Endothelial cell of umbilical vein (primary cell): Measurements from ENCODE around the gene DYNC1LI1. TPM values are rescaled to one million over a fixed set of nuclear protein-coding genes. Genes with fewer than 3 reads are reported as not detected.

Experiments
- Bru-seq: library from RNA; stranded (reverse); fragments of 400-500 nt; gene quantifications from one replicate; lab custom pipeline; 2021; lab: Mats Ljungman, UMichigan
- BruChase-seq, 2 experiments: library from RNA; stranded (reverse); fragments of 400-500 nt; gene quantifications; one replicate each; lab custom pipeline; 2021; lab: Mats Ljungman, UMichigan
- BruUV-seq: library from RNA; stranded (reverse); fragments of 400-500 nt; replicated peaks from 2 replicates; lab custom pipeline; 2021; lab: Mats Ljungman, UMichigan
- CTCF ChIA-PET: fragments of 300-600, 350-600 bp; sonication (Branson Sonifier 250); formaldehyde crosslinking; loops from one replicate; lab custom pipeline; 2021; ENCODE audit warnings: antibody characterized with exemption, inconsistent platforms; lab: Charles Lee
- POLR2A ChIA-PET: fragments of 300-600, 350-600 bp; sonication (Branson Sonifier 250); formaldehyde crosslinking; loops from one replicate; lab custom pipeline; 2021; ENCODE audit warnings: antibody characterized with exemption, inconsistent platforms; lab: Charles Lee
- DNase-seq: peaks from one replicate; pipeline ENCODE4 v3.0.0-alpha.2; 2011; ENCODE audit warnings: low read depth, low spot score
- FAIRE-seq: peaks from 2 replicates; lab custom pipeline; 2011; peaks lifted over from hg19 to GRCh38; lab: Jason Lieb, UNC
- H2AFZ ChIP-seq: 2 replicates; pipeline ENCODE4 v1.6.0; 2012; ENCODE audit warnings: low read depth, low read length, control low read depth, inconsistent platforms
- H3K27ac ChIP-seq: 2 replicates; pipeline ENCODE4 v1.5.1; 2011; ENCODE audit warnings: low read depth, mild to moderate bottlenecking, control low read depth, low read length, moderate library complexity; ENCODE audit not compliant: insufficient read depth
- H3K27me3 ChIP-seq, 2 experiments: 2 replicates each; pipeline versions ENCODE4 v1.6.0 to v1.6.1; 2011; ENCODE audit warnings: low read length in 2 of 2, mixed read lengths in 1 of 2; ENCODE audit not compliant: control insufficient read depth in 2 of 2, insufficient read depth in 2 of 2
- H3K36me3 ChIP-seq, 2 experiments: 2 replicates in 1 of 2; 3 replicates in 1 of 2; pipeline ENCODE4 v1.5.1; 2011; ENCODE audit warnings: low read length in 2 of 2, mild to moderate bottlenecking in 1 of 2, moderate library complexity in 1 of 2; ENCODE audit not compliant: control insufficient read depth in 2 of 2, insufficient read depth in 2 of 2; ENCODE audit errors: extremely low read depth in 1 of 2
- H3K4me1 ChIP-seq: 3 replicates; pipeline ENCODE4 v1.5.1; 2011; ENCODE audit warnings: mild to moderate bottlenecking, low read length; ENCODE audit not compliant: control insufficient read depth, insufficient read depth; ENCODE audit errors: extremely low read depth
- H3K4me2 ChIP-seq: 2 replicates; pipeline ENCODE4 v1.6.1; 2011; ENCODE audit warnings: low read length, control low read depth, mixed read lengths; ENCODE audit not compliant: insufficient read depth
- H3K4me3 ChIP-seq, 3 experiments: fragments of 200-600 bp in 1 of 3; sonication (generic), shearing (Covaris generic) in 1 of 3; replicated peaks in 1 of 3; 2 replicates each; pipeline ENCODE4 v1.5.1; 2011 to 2016; ENCODE audit warnings: control low read depth in 3 of 3, low read length in 3 of 3, mild to moderate bottlenecking in 2 of 3, inconsistent platforms in 1 of 3, low read depth in 1 of 3, moderate library complexity in 1 of 3; ENCODE audit not compliant: insufficient read depth in 1 of 3
- H3K79me2 ChIP-seq: 2 replicates; pipeline ENCODE4 v1.6.0; 2012; ENCODE audit warnings: low read length, inconsistent platforms; ENCODE audit not compliant: control insufficient read depth, insufficient read depth
- H3K9ac ChIP-seq: replicated peaks from 2 replicates; pipeline ENCODE3; 2011; ENCODE audit warnings: low read length, control low read depth; ENCODE audit not compliant: insufficient read depth; ENCODE audit errors: extremely low read depth
- H3K9me1 ChIP-seq: replicated peaks from 3 replicates; pipeline ENCODE4 v1.6.0; 2011; ENCODE audit warnings: mild to moderate bottlenecking, low read length; ENCODE audit not compliant: control insufficient read depth, insufficient read depth; ENCODE audit errors: extremely low read depth
- H3K9me3 ChIP-seq: replicated peaks from 2 replicates; pipeline ENCODE4 v1.5.1; 2012; ENCODE audit warnings: low read length, inconsistent platforms; ENCODE audit not compliant: control insufficient read depth, insufficient read depth
- H4K20me1 ChIP-seq: replicated peaks from 2 replicates; pipeline ENCODE3; 2011; ENCODE audit warnings: mild to moderate bottlenecking, low read length; ENCODE audit not compliant: control insufficient read depth, insufficient read depth; ENCODE audit errors: extremely low read depth
- FOS ChIP-seq: IDR thresholded peaks from 2 replicates; pipeline ENCODE4 v1.6.1; 2011; ENCODE audit warnings: mild to moderate bottlenecking, low read length, moderate library complexity, borderline replicate concordance; ENCODE audit not compliant: insufficient read depth
- JUN ChIP-seq: IDR thresholded peaks from 2 replicates; pipeline ENCODE4 v1.6.1; 2011; ENCODE audit warnings: borderline replicate concordance, low read depth; ENCODE audit not compliant: insufficient read length, insufficient read depth
- POLR2A ChIP-seq: IDR thresholded peaks from 2 replicates; pipeline ENCODE4 v1.6.1; 2012; ENCODE audit warnings: low read depth, mild to moderate bottlenecking, control low read depth, low read length
- POLR2AphosphoS5 ChIP-seq: IDR thresholded peaks from 2 replicates; pipeline ENCODE4 v1.6.1; 2012; ENCODE audit warnings: low read depth, mild to moderate bottlenecking, control low read depth, low read length, moderate library complexity; ENCODE audit not compliant: insufficient read depth
- dilution Hi-C: fragments of 300-500 bp; cut with MboI; formaldehyde crosslinking; loops from one replicate; pipeline ENCODE4 v1.15.0; 2019; ENCODE audit warnings: low sequenced_read_pairs; ENCODE audit not compliant: extremely low pct_ligation_motif_present
- intact Hi-C: fragments of 100-400 bp; cut with micrococcal nuclease; formaldehyde crosslinking; loops from one replicate; pipeline ENCODE4 v1.10.0; 2022
- long read RNA-seq: library from polyadenylated mRNA; stranded (forward); transcript quantifications from one replicate; pipeline ENCODE4 v2.0.0, GENCODE V29; 2021
- polyA minus RNA-seq, 3 experiments: library from RNA; depleted of rRNA, polyadenylated mRNA; stranded (reverse); fragments of >200 nt; gene quantifications; 1 replicate in 1 of 3; 2 replicates in 2 of 3; pipeline ENCODE4 v1.2.3, GENCODE V29; 2011
- polyA plus RNA-seq, 4 experiments: library from polyadenylated mRNA; depleted of rRNA in 3 of 4; stranded (reverse) in 3 of 4; unstranded in 1 of 4; fragments of >200 nt; gene quantifications; 2 replicates each; pipeline versions ENCODE4 v1.2.1 to v1.2.3, GENCODE V29; 2011 to 2012; ENCODE audit warnings: missing spikeins in 1 of 4
- total RNA-seq: library from RNA; stranded (reverse); gene quantifications from 2 replicates; pipeline ENCODE4 v1.2.3, GENCODE V29; 2021
- TF ChIP-seq, protein P1 (sequence below), 2 donors: IDR thresholded peaks; 1 replicate in 1 of 2; 2 replicates in 1 of 2; pipeline ENCODE4 v1.5.1; 2011; ENCODE audit warnings: low read length in 2 of 2, mild to moderate bottlenecking in 2 of 2, moderate library complexity in 2 of 2, control low read depth in 1 of 2, inconsistent platforms in 1 of 2, low read depth in 1 of 2; ENCODE audit not compliant: insufficient read depth in 1 of 2; ENCODE audit errors: extremely low read depth in 1 of 2

DYNC1LI1 gene
- total RNA-seq (45.6 and 47.6 TPM in 2 replicates), polyA plus RNA-seq (12.0 and 14.9 TPM in 2 replicates), polyA minus RNA-seq (23.3 and 24.0 TPM in 2 replicates), Bru-seq, nascent RNA (percentile 87 among the genes with signal in this experiment), BruChase-seq, experiment 1, labeled RNA remaining after a 6-hour chase (percentile 85 among the genes with signal in this experiment), BruChase-seq, experiment 2, labeled RNA remaining after a 2-hour chase (percentile 83 among the genes with signal in this experiment)
- 22.7 and 24.2 TPM in 2 replicates for polyA plus RNA-seq (2011; cell fraction: cytosol; rRNA removed)
- 16.4 and 23.0 TPM in 2 replicates for polyA plus RNA-seq (2011; cell fraction: nucleus; rRNA removed)
- polyA plus RNA-seq (2012): 31.0 and 59.2 TPM in 2 replicates
- 13.3 TPM for polyA minus RNA-seq (2011; cell fraction: cytosol; rRNA and poly(A)+ RNA removed)
- 29.9 and 31.3 TPM in 2 replicates for polyA minus RNA-seq (2011; cell fraction: nucleus; rRNA and poly(A)+ RNA removed)
- long read RNA-seq, transcript DYNC1LI1-201 (13 exons, 2,504 nt): major isoform, 122 of 136 reads
- long read RNA-seq, partial matches to known transcripts: 7 of 136 reads
- long read RNA-seq, other reads (novel, unspliced or antisense): 6 of 136 reads

DNA sequence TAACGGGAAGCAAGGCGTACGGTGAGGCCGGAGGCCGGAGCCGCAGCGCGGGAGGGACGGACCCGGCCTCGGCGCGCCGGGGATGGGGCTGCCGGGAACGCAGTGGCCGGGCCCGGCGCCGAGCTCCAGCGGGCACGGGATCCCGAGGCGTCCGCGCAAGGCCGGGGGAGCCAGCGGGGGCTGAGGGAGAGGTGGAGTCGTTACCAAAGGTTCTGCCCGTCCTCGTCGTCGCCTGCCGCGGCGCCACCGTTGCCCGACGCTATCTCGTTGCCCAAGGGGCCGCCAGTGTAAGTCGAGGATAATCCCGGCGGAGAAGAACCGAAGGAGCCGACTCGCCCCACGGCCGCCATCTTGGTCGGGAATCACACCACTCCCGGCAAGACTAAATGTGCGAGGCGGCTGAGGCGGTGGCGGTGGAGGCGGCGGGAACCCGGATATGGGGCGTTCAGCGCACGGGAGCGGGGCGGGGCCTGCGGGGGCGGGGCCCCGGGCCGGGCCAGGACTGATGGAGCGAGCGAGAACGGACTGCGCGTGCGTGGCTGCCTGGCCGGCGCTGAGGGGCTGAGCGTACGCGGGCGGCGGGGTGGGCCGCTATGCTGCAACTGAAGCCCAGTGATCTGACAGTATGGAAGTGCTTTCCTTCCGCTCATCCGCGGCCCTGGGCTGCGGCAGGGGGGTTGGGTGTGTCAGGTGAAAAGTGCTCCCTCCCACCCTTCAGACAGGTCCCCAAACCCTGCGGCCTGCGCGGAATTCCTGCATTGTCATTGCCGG, at the start of gene DYNC1LI1:
Gene DYNC1LI1 (minus strand): TSS at position 438 of the 771 bp plus-strand sequence. CDS start 88 bp downstream, at position 350.
- Histone ChIP-seq H3K4me3 (peak within 1 kb of the TSS; percentile 81 to 99 (median 91)), H4K20me1 (peaks cover 5% of the 10 kb centered on the region), H3K36me3 (no peaks in the 10 kb centered on the region), H3K9me1 (no peaks in the 10 kb centered on the region), H3K4me2 (peak within 1 kb of the TSS; percentile 100), H2AFZ (peak within 1 kb of the TSS; percentile 99), H3K27ac (peak within 1 kb of the TSS; percentile 93), H3K27me3 (no peaks in the 10 kb centered on the region), H3K79me2 (peaks cover 46% of the 10 kb centered on the region), H3K9me3 (no peaks in the 10 kb centered on the region), H3K9ac (peak within 1 kb of the TSS; percentile 99), H3K4me1 (peaks cover 19% of the 10 kb centered on the region)
- TF ChIP-seq, protein P1, sequence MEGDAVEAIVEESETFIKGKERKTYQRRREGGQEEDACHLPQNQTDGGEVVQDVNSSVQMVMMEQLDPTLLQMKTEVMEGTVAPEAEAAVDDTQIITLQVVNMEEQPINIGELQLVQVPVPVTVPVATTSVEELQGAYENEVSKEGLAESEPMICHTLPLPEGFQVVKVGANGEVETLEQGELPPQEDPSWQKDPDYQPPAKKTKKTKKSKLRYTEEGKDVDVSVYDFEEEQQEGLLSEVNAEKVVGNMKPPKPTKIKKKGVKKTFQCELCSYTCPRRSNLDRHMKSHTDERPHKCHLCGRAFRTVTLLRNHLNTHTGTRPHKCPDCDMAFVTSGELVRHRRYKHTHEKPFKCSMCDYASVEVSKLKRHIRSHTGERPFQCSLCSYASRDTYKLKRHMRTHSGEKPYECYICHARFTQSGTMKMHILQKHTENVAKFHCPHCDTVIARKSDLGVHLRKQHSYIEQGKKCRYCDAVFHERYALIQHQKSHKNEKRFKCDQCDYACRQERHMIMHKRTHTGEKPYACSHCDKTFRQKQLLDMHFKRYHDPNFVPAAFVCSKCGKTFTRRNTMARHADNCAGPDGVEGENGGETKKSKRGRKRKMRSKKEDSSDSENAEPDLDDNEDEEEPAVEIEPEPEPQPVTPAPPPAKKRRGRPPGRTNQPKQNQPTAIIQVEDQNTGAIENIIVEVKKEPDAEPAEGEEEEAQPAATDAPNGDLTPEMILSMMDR (IDR thresholded peaks at IDR 0.05; ENCODE audit: extremely low read depth in 1 of 2, insufficient read depth in 1 of 2, low read depth in 1 of 2, low read length in 2 of 2): no peak
- TF ChIP-seq JUN (no peak), FOS (no peak), POLR2A (peak; percentile 95), POLR2AphosphoS5 (peak; percentile 86)
- BruUV-seq: TSS peak; percentile 35
- FAIRE-seq: peak; percentile 75
- POLR2A ChIA-PET: no interaction called here
- intact Hi-C loops (loop anchor here (1.0 to 5.0 kb wide), 7 partner anchors 68 to 393 kb away; partner anchors contain the start of genes CMTM6, CMTM7, CMTM8 and CNOT10), dilution Hi-C loops (no loop called here)
- CTCF ChIA-PET: interaction anchor here (0.6 to 1.6 kb wide), 4 partner anchors 11 to 103 kb away, joined by 4 to 7 read pairs (median 4); no protein-coding TSS in a partner anchor
- DNase-seq: peak; percentile 95
